ENCODE results near the gene CDPF1. TPM values are rescaled to one million over a fixed set of nuclear protein-coding genes. Genes with fewer than 3 reads are reported as not detected.

CDPF1 gene
- total RNA-seq, 1 experiment from 2014 or later = 11.2 TPM

DNA sequence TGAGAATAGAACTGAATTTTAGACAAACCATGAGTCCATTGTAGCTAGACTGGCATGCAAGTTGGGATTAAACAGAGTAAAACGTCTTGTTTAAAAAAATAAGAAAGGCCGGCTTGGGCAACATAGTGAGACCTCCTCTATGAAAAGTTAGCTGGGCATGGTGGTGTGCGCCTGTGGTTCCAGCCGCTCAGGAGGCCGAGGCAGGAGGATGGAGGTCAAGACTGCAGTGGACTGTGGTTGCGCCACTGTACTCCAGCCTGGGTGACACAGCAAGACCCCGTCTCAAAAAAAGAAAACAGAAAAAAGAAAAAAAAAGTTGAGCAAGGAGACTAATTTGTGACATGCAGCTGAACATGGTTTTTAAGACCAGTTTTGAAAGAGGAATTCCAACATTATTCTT lies 23.5 kb downstream of the CDPF1 start:
- CTCF ChIA-PET = no interaction called here
- intact Hi-C loops (cut with micrococcal nuclease; ENCODE audit: unreplicated experiment) = no loop called here

DNA sequence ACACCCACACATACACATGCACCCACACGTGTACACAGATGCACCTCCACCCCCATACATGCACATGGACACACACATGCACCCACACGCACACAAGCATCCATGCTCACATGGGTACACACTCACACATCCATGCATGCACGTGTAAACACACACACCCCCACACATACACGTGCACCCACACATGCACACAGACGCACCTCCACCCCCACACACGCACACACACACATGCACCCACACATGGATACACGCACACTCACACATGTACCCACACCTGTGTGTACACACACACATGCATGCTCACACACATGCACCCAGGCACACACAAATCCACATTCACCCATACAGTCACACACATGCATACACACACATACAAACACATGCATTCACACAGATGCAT lies 24.5 kb downstream of the CDPF1 start:
- no peaks in the 10 kb centered on the region for H3K27me3 ChIP-seq (ENCODE audit: control insufficient read depth, insufficient read depth, low read length)
- no peak overlapping the region for H3K27ac ChIP-seq (ENCODE audit: low read length)
- POLR2A ChIA-PET = no interaction called here
- ATAC-seq = no peak
- no peaks in the 10 kb centered on the region for H3K4me1 ChIP-seq (ENCODE audit: control insufficient read depth, insufficient read depth, low read length)
- TF ChIP-seq, protein P1, sequence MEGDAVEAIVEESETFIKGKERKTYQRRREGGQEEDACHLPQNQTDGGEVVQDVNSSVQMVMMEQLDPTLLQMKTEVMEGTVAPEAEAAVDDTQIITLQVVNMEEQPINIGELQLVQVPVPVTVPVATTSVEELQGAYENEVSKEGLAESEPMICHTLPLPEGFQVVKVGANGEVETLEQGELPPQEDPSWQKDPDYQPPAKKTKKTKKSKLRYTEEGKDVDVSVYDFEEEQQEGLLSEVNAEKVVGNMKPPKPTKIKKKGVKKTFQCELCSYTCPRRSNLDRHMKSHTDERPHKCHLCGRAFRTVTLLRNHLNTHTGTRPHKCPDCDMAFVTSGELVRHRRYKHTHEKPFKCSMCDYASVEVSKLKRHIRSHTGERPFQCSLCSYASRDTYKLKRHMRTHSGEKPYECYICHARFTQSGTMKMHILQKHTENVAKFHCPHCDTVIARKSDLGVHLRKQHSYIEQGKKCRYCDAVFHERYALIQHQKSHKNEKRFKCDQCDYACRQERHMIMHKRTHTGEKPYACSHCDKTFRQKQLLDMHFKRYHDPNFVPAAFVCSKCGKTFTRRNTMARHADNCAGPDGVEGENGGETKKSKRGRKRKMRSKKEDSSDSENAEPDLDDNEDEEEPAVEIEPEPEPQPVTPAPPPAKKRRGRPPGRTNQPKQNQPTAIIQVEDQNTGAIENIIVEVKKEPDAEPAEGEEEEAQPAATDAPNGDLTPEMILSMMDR (IDR thresholded peaks at IDR 0.05) = no peak
- TF ChIP-seq SIN3A (IDR thresholded peaks at IDR 0.05; ENCODE audit: borderline replicate concordance, insufficient read depth, low read depth, low read length) = no peak
- no peak for TF ChIP-seq TCF7L2 (IDR thresholded peaks at IDR 0.05; ENCODE audit: low read depth, low read length)
- no peak for DNase-seq (ENCODE audit: low read depth, low spot score)
- in situ Hi-C loops (cut with HindIII; ENCODE audit: low pct_unique_long_range_greater_than_20kb, low sequenced_read_pairs) (no loop called here), intact Hi-C loops (cut with micrococcal nuclease; ENCODE audit: unreplicated experiment) (no loop called here)
- no peaks in the 10 kb centered on the region for H3K36me3 ChIP-seq (ENCODE audit: control insufficient read depth, insufficient read depth, low read length)
- no TSS peak for BruUV-seq (replicated peaks)
- no peaks in the 10 kb centered on the region for H3K9me3 ChIP-seq (ENCODE audit: control insufficient read depth, insufficient read depth, low read depth, low read length)
- H3K4me3 ChIP-seq (ENCODE audit: low read depth in 2 of 2, low read length in 2 of 2) = no peak overlapping the region
- CTCF ChIA-PET = no interaction called here

More for the DNA sequence above, 23.5 kb downstream of the CDPF1 start:
- Histone ChIP-seq H3K4me3 (ENCODE audit: low read depth in 2 of 2, low read length in 2 of 2) (no peak overlapping the region), H3K36me3 (ENCODE audit: control insufficient read depth, insufficient read depth, low read length) (no peaks in the 10 kb centered on the region), H3K27me3 (ENCODE audit: control insufficient read depth, insufficient read depth, low read length) (no peaks in the 10 kb centered on the region), H3K9me3 (ENCODE audit: control insufficient read depth, insufficient read depth, low read depth, low read length) (no peaks in the 10 kb centered on the region), H3K27ac (ENCODE audit: low read length) (no peak overlapping the region), H3K4me1 (ENCODE audit: control insufficient read depth, insufficient read depth, low read length) (no peaks in the 10 kb centered on the region)
- no peak for DNase-seq (ENCODE audit: low read depth, low spot score)
- POLR2A ChIA-PET = no interaction called here
- TF ChIP-seq, protein P1 (IDR thresholded peaks at IDR 0.05) = no peak
- TF ChIP-seq POLR2AphosphoS5 (IDR thresholded peaks at IDR 0.05; ENCODE audit: low read depth, low read length) = no peak
- TF ChIP-seq SIN3A (IDR thresholded peaks at IDR 0.05; ENCODE audit: borderline replicate concordance, insufficient read depth, low read depth, low read length) = no peak
- in situ Hi-C loops (cut with HindIII; ENCODE audit: low pct_unique_long_range_greater_than_20kb, low sequenced_read_pairs) = no loop called here
- BruUV-seq (replicated peaks) = no TSS peak
- ATAC-seq = no peak

DNA sequence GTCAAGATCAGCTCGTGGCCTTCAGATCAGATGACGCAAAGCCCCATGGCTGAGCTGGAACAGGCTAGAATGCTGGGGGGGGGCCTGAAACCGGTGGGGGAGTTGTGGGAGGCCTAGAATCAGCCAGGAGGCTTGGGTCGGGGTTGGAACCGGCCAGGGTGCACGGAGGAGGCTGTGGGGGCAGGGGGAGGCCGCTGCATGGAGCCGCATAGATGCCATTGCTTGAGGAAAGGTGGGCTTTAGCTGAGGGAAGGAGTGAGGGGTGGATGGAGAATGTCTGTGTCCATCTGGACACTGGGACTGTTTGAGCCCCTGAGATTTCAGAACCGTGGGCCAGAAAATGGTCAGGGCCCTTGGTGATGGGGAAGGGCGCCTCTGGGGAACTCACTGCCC lies 25.2 kb downstream of the CDPF1 start:
- POLR2A ChIA-PET = interaction anchor here (0.6 kb wide), 1 partner anchor 58 kb away, joined by 3 read pairs; no protein-coding TSS in a partner anchor
- H3K27me3 ChIP-seq (ENCODE audit: control insufficient read depth, insufficient read depth, low read length) = no peaks in the 10 kb centered on the region
- H3K4me1 ChIP-seq (ENCODE audit: control insufficient read depth, insufficient read depth, low read length) = no peaks in the 10 kb centered on the region
- no peak overlapping the region for H3K4me3 ChIP-seq (ENCODE audit: low read depth in 2 of 2, low read length in 2 of 2)
- in situ Hi-C loops (cut with HindIII; ENCODE audit: low pct_unique_long_range_greater_than_20kb, low sequenced_read_pairs) (no loop called here), intact Hi-C loops (cut with micrococcal nuclease; ENCODE audit: unreplicated experiment) (no loop called here)
- BruUV-seq (replicated peaks) = no TSS peak
- no peak for DNase-seq (ENCODE audit: low read depth, low spot score)
- CTCF ChIA-PET = no interaction called here
- ATAC-seq = no peak
- H3K9me3 ChIP-seq (ENCODE audit: control insufficient read depth, insufficient read depth, low read depth, low read length) = no peaks in the 10 kb centered on the region
- TF ChIP-seq, protein P2, sequence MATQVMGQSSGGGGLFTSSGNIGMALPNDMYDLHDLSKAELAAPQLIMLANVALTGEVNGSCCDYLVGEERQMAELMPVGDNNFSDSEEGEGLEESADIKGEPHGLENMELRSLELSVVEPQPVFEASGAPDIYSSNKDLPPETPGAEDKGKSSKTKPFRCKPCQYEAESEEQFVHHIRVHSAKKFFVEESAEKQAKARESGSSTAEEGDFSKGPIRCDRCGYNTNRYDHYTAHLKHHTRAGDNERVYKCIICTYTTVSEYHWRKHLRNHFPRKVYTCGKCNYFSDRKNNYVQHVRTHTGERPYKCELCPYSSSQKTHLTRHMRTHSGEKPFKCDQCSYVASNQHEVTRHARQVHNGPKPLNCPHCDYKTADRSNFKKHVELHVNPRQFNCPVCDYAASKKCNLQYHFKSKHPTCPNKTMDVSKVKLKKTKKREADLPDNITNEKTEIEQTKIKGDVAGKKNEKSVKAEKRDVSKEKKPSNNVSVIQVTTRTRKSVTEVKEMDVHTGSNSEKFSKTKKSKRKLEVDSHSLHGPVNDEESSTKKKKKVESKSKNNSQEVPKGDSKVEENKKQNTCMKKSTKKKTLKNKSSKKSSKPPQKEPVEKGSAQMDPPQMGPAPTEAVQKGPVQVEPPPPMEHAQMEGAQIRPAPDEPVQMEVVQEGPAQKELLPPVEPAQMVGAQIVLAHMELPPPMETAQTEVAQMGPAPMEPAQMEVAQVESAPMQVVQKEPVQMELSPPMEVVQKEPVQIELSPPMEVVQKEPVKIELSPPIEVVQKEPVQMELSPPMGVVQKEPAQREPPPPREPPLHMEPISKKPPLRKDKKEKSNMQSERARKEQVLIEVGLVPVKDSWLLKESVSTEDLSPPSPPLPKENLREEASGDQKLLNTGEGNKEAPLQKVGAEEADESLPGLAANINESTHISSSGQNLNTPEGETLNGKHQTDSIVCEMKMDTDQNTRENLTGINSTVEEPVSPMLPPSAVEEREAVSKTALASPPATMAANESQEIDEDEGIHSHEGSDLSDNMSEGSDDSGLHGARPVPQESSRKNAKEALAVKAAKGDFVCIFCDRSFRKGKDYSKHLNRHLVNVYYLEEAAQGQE (IDR thresholded peaks at IDR 0.05; ENCODE audit: insufficient read depth in 1 of 2, low read depth in 2 of 2, low read length in 1 of 2) = no peak
- TF ChIP-seq, protein P1 (IDR thresholded peaks at IDR 0.05) = no peak
- TF ChIP-seq POLR2AphosphoS5 (IDR thresholded peaks at IDR 0.05; ENCODE audit: low read depth, low read length) (no peak), TCF7L2 (IDR thresholded peaks at IDR 0.05; ENCODE audit: low read depth, low read length) (no peak), SIN3A (IDR thresholded peaks at IDR 0.05; ENCODE audit: borderline replicate concordance, insufficient read depth, low read depth, low read length) (no peak)
- no peaks in the 10 kb centered on the region for H3K36me3 ChIP-seq (ENCODE audit: control insufficient read depth, insufficient read depth, low read length)
- no peak overlapping the region for H3K27ac ChIP-seq (ENCODE audit: low read length)

All from Panc1 (cell line).